GM12878 (cell line): ENCODE data around the gene ITK. TPM values are rescaled to one million over a fixed set of nuclear protein-coding genes. Genes with fewer than 3 reads are reported as not detected.

Experiments used
- ATAC-seq: fragments of 200-7000 bp; cut with Tn5 transposase; 3 replicates; pipeline ENCODE4 v1.9.1; 2020; ENCODE audit warnings: mild to moderate bottlenecking, moderate library complexity
- BruUV-seq: library from RNA; stranded (reverse); fragments of 400-500 nt; replicated peaks from 2 replicates; lab custom pipeline; 2021; lab: Mats Ljungman, UMichigan
- CTCF ChIA-PET: fragments of 300-600 bp; sonication (Branson Sonifier 250); formaldehyde crosslinking; extraction: SDS; loops from one replicate; lab custom pipeline; 2021; ENCODE audit warnings: inconsistent platforms; lab: Yijun Ruan, JAX
- POLR2A ChIA-PET: fragments of 350-600 bp; formaldehyde crosslinking; extraction: SDS; loops from one replicate; lab custom pipeline; 2021; ENCODE audit warnings: inconsistent platforms; lab: Charles Lee
- RAD21 ChIA-PET: fragments of 300-600 bp; sonication (Branson Sonifier 250); formaldehyde crosslinking; loops from one replicate; lab custom pipeline; 2023; ENCODE audit warnings: antibody characterized with exemption; ENCODE audit not compliant: unreplicated experiment; lab: Charles Lee
- SMC1A ChIA-PET: fragments of 300-600 bp; sonication (Branson Sonifier 250); formaldehyde crosslinking; loops from one replicate; lab custom pipeline; 2023; ENCODE audit not compliant: unreplicated experiment, uncharacterized antibody; lab: Charles Lee
- DNase-seq: peaks from one replicate; pipeline ENCODE4 v3.0.0-alpha.2; 2011; ENCODE audit warnings: low read depth, low spot score
- FAIRE-seq: peaks from 3 replicates; lab custom pipeline; 2011; peaks lifted over from hg19 to GRCh38; lab: Jason Lieb, UNC
- H2AFZ ChIP-seq: 2 replicates; pipeline ENCODE4 v1.6.0; 2011; ENCODE audit warnings: low read depth, low read length, control low read depth; ENCODE audit not compliant: control insufficient read depth
- H3K27ac ChIP-seq: 2 replicates; pipeline ENCODE4 v1.5.1; 2011; ENCODE audit warnings: control low read depth; ENCODE audit not compliant: control insufficient read depth, insufficient read depth
- H3K27me3 ChIP-seq, 2 experiments: replicated peaks in 1 of 2; 2 replicates each; pipeline versions ENCODE4 v1.6.0 to v1.6.1; 2011; ENCODE audit warnings: low read length in 1 of 2; ENCODE audit not compliant: control insufficient read depth in 2 of 2, insufficient read depth in 2 of 2
- H3K36me3 ChIP-seq, 2 experiments: 2 replicates each; pipeline ENCODE4 v1.5.1; 2011; ENCODE audit warnings: low read length in 1 of 2; ENCODE audit not compliant: control insufficient read depth in 2 of 2, insufficient read depth in 2 of 2
- H3K4me1 ChIP-seq: 2 replicates; pipeline ENCODE4 v1.6.1; 2011; ENCODE audit warnings: mild to moderate bottlenecking, low read length, moderate library complexity, mixed read lengths; ENCODE audit not compliant: control insufficient read depth, insufficient read depth
- H3K4me2 ChIP-seq: 2 replicates; pipeline ENCODE4 v1.6.0; 2011; ENCODE audit warnings: control low read depth; ENCODE audit not compliant: control insufficient read depth, insufficient read depth
- H3K4me3 ChIP-seq: fragments of 200-600 bp; sonication (generic); 2 replicates; pipeline ENCODE4 v1.5.1; 2016
- H3K79me2 ChIP-seq: 2 replicates; pipeline ENCODE4 v1.6.0; 2011; ENCODE audit warnings: low read length; ENCODE audit not compliant: control insufficient read depth, insufficient read depth
- H3K9ac ChIP-seq: 2 replicates; pipeline ENCODE4 v1.8.0; 2011; ENCODE audit warnings: low read length, control low read depth, mixed read lengths; ENCODE audit not compliant: control insufficient read depth, insufficient read depth
- H3K9me3 ChIP-seq: replicated peaks from 3 replicates; pipeline ENCODE4 v1.5.1; 2011; ENCODE audit warnings: mild to moderate bottlenecking, low read length; ENCODE audit not compliant: control insufficient read depth, insufficient read depth
- H4K20me1 ChIP-seq: 2 replicates; pipeline ENCODE4 v1.6.0; 2011; ENCODE audit not compliant: control insufficient read depth, insufficient read depth
- EP300 ChIP-seq, 2 experiments: fragments of 150-350 bp in 1 of 2; IDR thresholded peaks; 2 replicates each; pipeline ENCODE4 v1.6.1; 2011 to 2012; ENCODE audit warnings: low read depth in 2 of 2, low read length in 2 of 2, borderline replicate concordance in 1 of 2, improper control_type of control experiment in 1 of 2, inconsistent platforms in 1 of 2; ENCODE audit not compliant: control insufficient read depth in 1 of 2
- IRF4 ChIP-seq: IDR thresholded peaks from 2 replicates; pipeline ENCODE4 v1.6.1; 2011; ENCODE audit warnings: low read depth, low read length
- KLF5 ChIP-seq: fragments of 450-650 bp; IDR thresholded peaks from 2 replicates; pipeline ENCODE4 v1.6.1; 2014; ENCODE audit warnings: mild to moderate bottlenecking; ENCODE audit not compliant: partially characterized antibody
- MXI1 ChIP-seq: fragments of 150-350 bp; IDR thresholded peaks from 2 replicates; pipeline ENCODE4 v1.6.1; 2011; ENCODE audit warnings: low read depth, mild to moderate bottlenecking, inconsistent platforms, low read length, improper control_type of control experiment
- MYC ChIP-seq: IDR thresholded peaks from 2 replicates; pipeline ENCODE4 v1.6.1; 2011; ENCODE audit warnings: mild to moderate bottlenecking, low read length, moderate library complexity, inconsistent platforms; ENCODE audit not compliant: insufficient read depth, insufficient replicate concordance, insufficient read length, severe bottlenecking
- RELA ChIP-seq: fragments of 450-650 bp; IDR thresholded peaks from 2 replicates; pipeline ENCODE4 v1.8.0; 2014; ENCODE audit warnings: borderline replicate concordance; ENCODE audit not compliant: partially characterized antibody
- SP1 ChIP-seq: IDR thresholded peaks from one replicate; pipeline ENCODE4 v1.6.1; 2011; ENCODE audit warnings: low read depth, low read length
- WGBS: methylation state at CpG from one replicate; pipeline ENCODE4 v1.1.6; 2016; ENCODE audit warnings: low lambda C conversion rate; ENCODE audit not compliant: insufficient replicate concordance, insufficient coverage; ENCODE audit errors: missing lambda C conversion rate; 5-methylcytosine and 5-hydroxymethylcytosine counted together
- in situ Hi-C: fragments of 300-500 bp; cut with MboI; formaldehyde crosslinking; loops from 9 replicates; pipeline ENCODE4 v1.14.3; 2018; ENCODE audit warnings: mixed read lengths
- intact Hi-C: fragments of 100-400 bp; cut with micrococcal nuclease; formaldehyde crosslinking; loops from one replicate; pipeline ENCODE4 v1.14.2; 2022; ENCODE audit not compliant: unreplicated experiment
- polyA plus RNA-seq, 11 experiments: library from polyadenylated mRNA; depleted of rRNA in 4 of 11; unstranded in 6 of 11; stranded (reverse) in 5 of 11; fragments of >200 nt; fragmentation: Nextera tagmentation in 4 of 11; fragmentation: Illumina TruSeq in 1 of 11; extraction: Ambion mirVana in 4 of 11; extraction: Trizol in 1 of 11; gene quantifications; 1 replicate in 1 of 11; 2 replicates in 10 of 11; pipeline versions ENCODE4 v1.2.1 to v1.2.3, GENCODE V29; 2011 to 2016; ENCODE audit warnings: inconsistent platforms in 2 of 11, missing spikeins in 2 of 11, low read depth in 1 of 11
- total RNA-seq, 4 experiments: library from RNA; depleted of rRNA in 3 of 4; stranded (reverse); fragments of >200 nt in 3 of 4; fragmentation: Illumina TruSeq in 1 of 4; extraction: Trizol in 1 of 4; gene quantifications; 2 replicates each; pipeline versions ENCODE4 v1.2.1 to v1.2.3, GENCODE V29; 2013 to 2021
- TF ChIP-seq, protein P1 (sequence below): fragments of 450-650 bp; formaldehyde crosslinking; IDR thresholded peaks from 2 replicates; pipeline ENCODE4 v1.5.0; 2022; ENCODE audit warnings: mild to moderate bottlenecking, missing genetic modification characterization
- TF ChIP-seq, protein P2 (sequence below): fragments of 150-350 bp; IDR thresholded peaks from 2 replicates; pipeline ENCODE4 v1.6.1; 2014; ENCODE audit warnings: mild to moderate bottlenecking, low read depth, low read length
- TF ChIP-seq, protein P3 (sequence below): fragments of 450-650 bp; IDR thresholded peaks from 2 replicates; pipeline ENCODE4 v1.6.1; 2017; ENCODE audit warnings: borderline replicate concordance
- TF ChIP-seq, protein P4 (sequence below): fragments of 450-650 bp; IDR thresholded peaks from 2 replicates; pipeline ENCODE4 v1.6.1; 2018; ENCODE audit warnings: mild to moderate bottlenecking, low read depth, moderate library complexity; ENCODE audit not compliant: partially characterized antibody

ITK gene
- total and polyA plus RNA-seq, 10 of the 15 experiments (the other 5 are each of a cell fraction or from before 2014, with no cell fraction given) = 0.05 to 2.4 (median 0.76) TPM

DNA sequence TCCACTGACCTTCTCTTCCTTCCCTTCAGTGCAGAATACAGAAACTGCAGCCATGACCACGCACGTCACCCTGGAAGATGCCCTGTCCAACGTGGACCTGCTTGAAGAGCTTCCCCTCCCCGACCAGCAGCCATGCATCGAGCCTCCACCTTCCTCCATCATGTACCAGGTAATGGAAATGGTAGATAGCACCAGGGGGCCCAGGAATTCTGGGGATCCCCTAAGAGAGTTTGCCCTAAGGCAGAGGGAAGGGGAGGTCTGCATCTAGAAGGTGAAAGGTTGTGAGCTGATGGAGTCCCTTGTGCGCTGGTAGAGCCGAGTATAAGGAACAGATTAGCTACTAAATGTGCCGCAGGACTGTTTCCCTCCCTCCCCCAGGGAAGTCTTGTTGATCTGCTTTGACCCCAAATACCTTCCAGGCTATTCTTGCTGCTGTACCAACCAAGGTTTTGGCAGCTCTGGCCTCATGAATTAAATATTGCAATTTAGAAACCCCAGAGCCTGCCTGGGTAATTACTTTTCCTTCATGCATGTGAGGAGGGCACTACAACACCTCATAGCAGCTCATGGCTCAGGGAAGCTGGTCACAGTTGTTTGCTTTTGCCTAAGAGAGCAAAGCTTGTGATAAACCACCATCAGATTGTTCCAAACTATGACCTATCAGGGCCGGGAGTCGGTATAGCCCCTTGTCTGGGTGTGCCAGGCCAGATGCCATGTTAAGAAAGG lies 104.8 kb downstream of the ITK start (continued):
- TF ChIP-seq, protein P1, sequence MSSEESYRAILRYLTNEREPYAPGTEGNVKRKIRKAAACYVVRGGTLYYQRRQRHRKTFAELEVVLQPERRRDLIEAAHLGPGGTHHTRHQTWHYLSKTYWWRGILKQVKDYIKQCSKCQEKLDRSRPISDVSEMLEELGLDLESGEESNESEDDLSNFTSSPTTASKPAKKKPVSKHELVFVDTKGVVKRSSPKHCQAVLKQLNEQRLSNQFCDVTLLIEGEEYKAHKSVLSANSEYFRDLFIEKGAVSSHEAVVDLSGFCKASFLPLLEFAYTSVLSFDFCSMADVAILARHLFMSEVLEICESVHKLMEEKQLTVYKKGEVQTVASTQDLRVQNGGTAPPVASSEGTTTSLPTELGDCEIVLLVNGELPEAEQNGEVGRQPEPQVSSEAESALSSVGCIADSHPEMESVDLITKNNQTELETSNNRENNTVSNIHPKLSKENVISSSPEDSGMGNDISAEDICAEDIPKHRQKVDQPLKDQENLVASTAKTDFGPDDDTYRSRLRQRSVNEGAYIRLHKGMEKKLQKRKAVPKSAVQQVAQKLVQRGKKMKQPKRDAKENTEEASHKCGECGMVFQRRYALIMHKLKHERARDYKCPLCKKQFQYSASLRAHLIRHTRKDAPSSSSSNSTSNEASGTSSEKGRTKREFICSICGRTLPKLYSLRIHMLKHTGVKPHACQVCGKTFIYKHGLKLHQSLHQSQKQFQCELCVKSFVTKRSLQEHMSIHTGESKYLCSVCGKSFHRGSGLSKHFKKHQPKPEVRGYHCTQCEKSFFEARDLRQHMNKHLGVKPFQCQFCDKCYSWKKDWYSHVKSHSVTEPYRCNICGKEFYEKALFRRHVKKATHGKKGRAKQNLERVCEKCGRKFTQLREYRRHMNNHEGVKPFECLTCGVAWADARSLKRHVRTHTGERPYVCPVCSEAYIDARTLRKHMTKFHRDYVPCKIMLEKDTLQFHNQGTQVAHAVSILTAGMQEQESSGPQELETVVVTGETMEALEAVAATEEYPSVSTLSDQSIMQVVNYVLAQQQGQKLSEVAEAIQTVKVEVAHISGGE = no peak
- TF ChIP-seq, protein P2, sequence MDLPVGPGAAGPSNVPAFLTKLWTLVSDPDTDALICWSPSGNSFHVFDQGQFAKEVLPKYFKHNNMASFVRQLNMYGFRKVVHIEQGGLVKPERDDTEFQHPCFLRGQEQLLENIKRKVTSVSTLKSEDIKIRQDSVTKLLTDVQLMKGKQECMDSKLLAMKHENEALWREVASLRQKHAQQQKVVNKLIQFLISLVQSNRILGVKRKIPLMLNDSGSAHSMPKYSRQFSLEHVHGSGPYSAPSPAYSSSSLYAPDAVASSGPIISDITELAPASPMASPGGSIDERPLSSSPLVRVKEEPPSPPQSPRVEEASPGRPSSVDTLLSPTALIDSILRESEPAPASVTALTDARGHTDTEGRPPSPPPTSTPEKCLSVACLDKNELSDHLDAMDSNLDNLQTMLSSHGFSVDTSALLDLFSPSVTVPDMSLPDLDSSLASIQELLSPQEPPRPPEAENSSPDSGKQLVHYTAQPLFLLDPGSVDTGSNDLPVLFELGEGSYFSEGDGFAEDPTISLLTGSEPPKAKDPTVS = no peak
- no peak for TF ChIP-seq MYC

DNA sequence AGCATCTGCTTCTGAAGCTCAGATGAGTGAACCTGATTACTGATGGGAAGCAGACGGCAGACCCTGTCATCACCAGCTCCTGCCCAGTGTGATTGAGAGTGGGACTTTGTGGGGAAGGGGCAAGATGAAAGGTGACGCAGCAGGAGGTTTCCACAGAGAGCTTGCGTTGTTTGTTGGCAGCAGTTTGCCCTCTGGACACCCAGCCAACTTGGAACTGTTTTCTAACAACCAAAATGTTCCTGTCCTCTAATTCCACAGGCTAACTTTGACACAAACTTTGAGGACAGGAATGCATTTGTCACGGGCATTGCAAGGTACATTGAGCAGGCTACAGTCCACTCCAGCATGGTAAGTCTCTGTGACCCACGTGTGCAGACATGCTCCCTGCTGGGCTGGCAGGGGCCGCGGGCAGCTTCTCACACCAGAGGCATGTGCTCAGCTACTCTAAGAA lies 106.1 kb downstream of the ITK start:
- ATAC-seq (no peak), DNase-seq (no peak), FAIRE-seq (no peak)
- Histone ChIP-seq H3K36me3 (peaks cover 18 to 33% of the 10 kb centered on the region in 2 experiments), H4K20me1 (peaks cover 7% of the 10 kb centered on the region; the same call in 1 of the 2 replicates), H3K27me3 (no peaks in the 10 kb centered on the region), H3K4me1 (peaks cover 26% of the 10 kb centered on the region), H3K4me2 (no peak overlapping the region), H2AFZ (no peak overlapping the region), H3K79me2 (peaks cover 31% of the 10 kb centered on the region), H3K4me3 (no peak overlapping the region), H3K9ac (no peak overlapping the region), H3K9me3 (peaks cover 2% of the 10 kb centered on the region; the same call in 1 of the 3 replicates), H3K27ac (no peak overlapping the region)
- no TSS peak for BruUV-seq
- intact Hi-C loops (loop anchor here (10.0 kb wide), 1 partner anchor 1208 kb away; no protein-coding TSS in a partner anchor), in situ Hi-C loops (no loop called here)
- SMC1A ChIA-PET = interaction anchor here (0.8 to 4.2 kb wide), 5 partner anchors 13 to 144 kb away, joined by 3 to 23 read pairs (median 4); partner anchors contain the start of gene MED7
- POLR2A ChIA-PET = interaction anchor here (5.7 kb wide), 1 partner anchor 14 kb away, joined by 41 read pairs; no protein-coding TSS in a partner anchor
- CTCF ChIA-PET = interaction anchor here (0.8 to 1.6 kb wide), 2 partner anchors 17 to 33 kb away, joined by 3 to 5 read pairs; no protein-coding TSS in a partner anchor
- RAD21 ChIA-PET = no interaction called here
- 94% methylated on average over 7 of the region's 7 CpGs for WGBS
- TF ChIP-seq, protein P3, sequence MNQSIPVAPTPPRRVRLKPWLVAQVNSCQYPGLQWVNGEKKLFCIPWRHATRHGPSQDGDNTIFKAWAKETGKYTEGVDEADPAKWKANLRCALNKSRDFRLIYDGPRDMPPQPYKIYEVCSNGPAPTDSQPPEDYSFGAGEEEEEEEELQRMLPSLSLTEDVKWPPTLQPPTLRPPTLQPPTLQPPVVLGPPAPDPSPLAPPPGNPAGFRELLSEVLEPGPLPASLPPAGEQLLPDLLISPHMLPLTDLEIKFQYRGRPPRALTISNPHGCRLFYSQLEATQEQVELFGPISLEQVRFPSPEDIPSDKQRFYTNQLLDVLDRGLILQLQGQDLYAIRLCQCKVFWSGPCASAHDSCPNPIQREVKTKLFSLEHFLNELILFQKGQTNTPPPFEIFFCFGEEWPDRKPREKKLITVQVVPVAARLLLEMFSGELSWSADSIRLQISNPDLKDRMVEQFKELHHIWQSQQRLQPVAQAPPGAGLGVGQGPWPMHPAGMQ = no peak
- TF ChIP-seq, protein P4, sequence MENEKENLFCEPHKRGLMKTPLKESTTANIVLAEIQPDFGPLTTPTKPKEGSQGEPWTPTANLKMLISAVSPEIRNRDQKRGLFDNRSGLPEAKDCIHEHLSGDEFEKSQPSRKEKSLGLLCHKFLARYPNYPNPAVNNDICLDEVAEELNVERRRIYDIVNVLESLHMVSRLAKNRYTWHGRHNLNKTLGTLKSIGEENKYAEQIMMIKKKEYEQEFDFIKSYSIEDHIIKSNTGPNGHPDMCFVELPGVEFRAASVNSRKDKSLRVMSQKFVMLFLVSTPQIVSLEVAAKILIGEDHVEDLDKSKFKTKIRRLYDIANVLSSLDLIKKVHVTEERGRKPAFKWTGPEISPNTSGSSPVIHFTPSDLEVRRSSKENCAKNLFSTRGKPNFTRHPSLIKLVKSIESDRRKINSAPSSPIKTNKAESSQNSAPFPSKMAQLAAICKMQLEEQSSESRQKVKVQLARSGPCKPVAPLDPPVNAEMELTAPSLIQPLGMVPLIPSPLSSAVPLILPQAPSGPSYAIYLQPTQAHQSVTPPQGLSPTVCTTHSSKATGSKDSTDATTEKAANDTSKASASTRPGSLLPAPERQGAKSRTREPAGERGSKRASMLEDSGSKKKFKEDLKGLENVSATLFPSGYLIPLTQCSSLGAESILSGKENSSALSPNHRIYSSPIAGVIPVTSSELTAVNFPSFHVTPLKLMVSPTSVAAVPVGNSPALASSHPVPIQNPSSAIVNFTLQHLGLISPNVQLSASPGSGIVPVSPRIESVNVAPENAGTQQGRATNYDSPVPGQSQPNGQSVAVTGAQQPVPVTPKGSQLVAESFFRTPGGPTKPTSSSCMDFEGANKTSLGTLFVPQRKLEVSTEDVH = no peak
- TF ChIP-seq IRF4 (no peak), KLF5 (no peak), EP300 (IDR thresholded peaks at IDR 0.05; ENCODE audit: borderline replicate concordance in 1 of 2, control insufficient read depth in 1 of 2, low read depth in 2 of 2, low read length in 2 of 2) (no peak), SP1 (no peak), MXI1 (no peak), RELA (no peak)
